ENCODE results near the gene OR10D3. TPM values are rescaled to one million over a fixed set of nuclear protein-coding genes. Genes with fewer than 3 reads are reported as not detected.
"Not testable (repeated sequence)": the region's sequence is repeated elsewhere in the genome, so short reads cannot be mapped to it uniquely, and the experiment has no call there.

Gene OR10D3
- total RNA-seq, 1 experiment from 2014 or later: not detected

DNA sequence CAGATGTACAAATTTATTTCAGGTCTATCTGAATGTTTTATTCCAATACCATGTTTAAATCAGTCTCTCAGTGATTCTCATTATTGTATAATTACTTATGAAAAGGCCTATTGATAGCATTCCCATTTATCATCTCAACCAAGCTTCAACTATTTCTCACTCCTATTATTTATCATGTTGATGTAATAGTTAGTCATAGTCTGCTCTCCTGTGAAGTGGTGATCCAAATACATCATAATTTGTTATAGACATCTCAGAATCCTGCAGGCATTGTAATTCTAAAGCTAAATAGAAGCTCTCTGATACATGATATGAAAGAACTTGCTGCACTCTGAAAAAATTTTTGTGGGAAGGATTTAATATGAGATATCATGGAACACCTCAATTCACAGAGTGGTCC lies 36.0 kb downstream of the OR10D3 start:
- Mint-ChIP-seq H3K9me3 (ENCODE audit: low read depth, unreplicated experiment) (peaks cover 2% of the 10 kb centered on the region), H3K4me1 (ENCODE audit: low read depth, unreplicated experiment) (no peaks in the 10 kb centered on the region), H3K4me3 (ENCODE audit: low read depth, unreplicated experiment) (no peak overlapping the region), H3K27ac (ENCODE audit: unreplicated experiment) (no peak overlapping the region), H3K27me3 (ENCODE audit: unreplicated experiment) (no peaks in the 10 kb centered on the region), H3K36me3 (ENCODE audit: insufficient read depth, unreplicated experiment) (no peaks in the 10 kb centered on the region)
- intact Hi-C loops (cut with micrococcal nuclease; ENCODE audit: unreplicated experiment): no loop called here
- no TSS peak for BruUV-seq (replicated peaks)
- DNase-seq: no peak
- TF ChIP-seq, protein P1, sequence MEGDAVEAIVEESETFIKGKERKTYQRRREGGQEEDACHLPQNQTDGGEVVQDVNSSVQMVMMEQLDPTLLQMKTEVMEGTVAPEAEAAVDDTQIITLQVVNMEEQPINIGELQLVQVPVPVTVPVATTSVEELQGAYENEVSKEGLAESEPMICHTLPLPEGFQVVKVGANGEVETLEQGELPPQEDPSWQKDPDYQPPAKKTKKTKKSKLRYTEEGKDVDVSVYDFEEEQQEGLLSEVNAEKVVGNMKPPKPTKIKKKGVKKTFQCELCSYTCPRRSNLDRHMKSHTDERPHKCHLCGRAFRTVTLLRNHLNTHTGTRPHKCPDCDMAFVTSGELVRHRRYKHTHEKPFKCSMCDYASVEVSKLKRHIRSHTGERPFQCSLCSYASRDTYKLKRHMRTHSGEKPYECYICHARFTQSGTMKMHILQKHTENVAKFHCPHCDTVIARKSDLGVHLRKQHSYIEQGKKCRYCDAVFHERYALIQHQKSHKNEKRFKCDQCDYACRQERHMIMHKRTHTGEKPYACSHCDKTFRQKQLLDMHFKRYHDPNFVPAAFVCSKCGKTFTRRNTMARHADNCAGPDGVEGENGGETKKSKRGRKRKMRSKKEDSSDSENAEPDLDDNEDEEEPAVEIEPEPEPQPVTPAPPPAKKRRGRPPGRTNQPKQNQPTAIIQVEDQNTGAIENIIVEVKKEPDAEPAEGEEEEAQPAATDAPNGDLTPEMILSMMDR (IDR thresholded peaks at IDR 0.05; ENCODE audit: unreplicated experiment): no peak
- CTCF ChIA-PET: no interaction called here

DNA sequence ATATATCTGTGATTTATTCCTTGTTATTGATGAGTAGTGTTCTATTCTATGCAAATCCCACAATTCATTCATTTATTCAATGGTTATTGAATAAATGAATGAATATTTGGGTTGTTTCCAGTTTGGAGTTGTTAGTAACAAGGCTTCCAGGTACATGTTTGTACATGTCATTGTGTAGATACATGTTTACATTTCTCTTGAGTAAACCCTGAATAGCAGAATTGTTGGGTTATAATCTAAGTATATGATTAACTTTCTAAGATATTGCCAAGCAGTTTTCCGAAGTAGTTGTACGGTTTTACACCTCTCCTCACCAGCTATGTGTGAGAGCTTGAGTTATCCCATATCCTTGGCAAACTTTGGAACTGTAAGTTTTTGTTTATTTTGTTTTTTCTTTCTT lies 39.3 kb downstream of the OR10D3 start:
- CTCF ChIA-PET: no interaction called here
- BruUV-seq (replicated peaks): no TSS peak
- Mint-ChIP-seq H3K27me3 (ENCODE audit: unreplicated experiment) (no peaks in the 10 kb centered on the region), H3K4me1 (ENCODE audit: low read depth, unreplicated experiment) (no peaks in the 10 kb centered on the region), H3K36me3 (ENCODE audit: insufficient read depth, unreplicated experiment) (no peaks in the 10 kb centered on the region), H3K27ac (ENCODE audit: unreplicated experiment) (no peak overlapping the region), H3K9me3 (ENCODE audit: low read depth, unreplicated experiment) (peaks cover 7% of the 10 kb centered on the region), H3K4me3 (ENCODE audit: low read depth, unreplicated experiment) (no peak overlapping the region)
- intact Hi-C loops (cut with micrococcal nuclease; ENCODE audit: unreplicated experiment): no loop called here
- TF ChIP-seq, protein P1 (IDR thresholded peaks at IDR 0.05; ENCODE audit: unreplicated experiment): no peak
- DNase-seq: no peak

DNA sequence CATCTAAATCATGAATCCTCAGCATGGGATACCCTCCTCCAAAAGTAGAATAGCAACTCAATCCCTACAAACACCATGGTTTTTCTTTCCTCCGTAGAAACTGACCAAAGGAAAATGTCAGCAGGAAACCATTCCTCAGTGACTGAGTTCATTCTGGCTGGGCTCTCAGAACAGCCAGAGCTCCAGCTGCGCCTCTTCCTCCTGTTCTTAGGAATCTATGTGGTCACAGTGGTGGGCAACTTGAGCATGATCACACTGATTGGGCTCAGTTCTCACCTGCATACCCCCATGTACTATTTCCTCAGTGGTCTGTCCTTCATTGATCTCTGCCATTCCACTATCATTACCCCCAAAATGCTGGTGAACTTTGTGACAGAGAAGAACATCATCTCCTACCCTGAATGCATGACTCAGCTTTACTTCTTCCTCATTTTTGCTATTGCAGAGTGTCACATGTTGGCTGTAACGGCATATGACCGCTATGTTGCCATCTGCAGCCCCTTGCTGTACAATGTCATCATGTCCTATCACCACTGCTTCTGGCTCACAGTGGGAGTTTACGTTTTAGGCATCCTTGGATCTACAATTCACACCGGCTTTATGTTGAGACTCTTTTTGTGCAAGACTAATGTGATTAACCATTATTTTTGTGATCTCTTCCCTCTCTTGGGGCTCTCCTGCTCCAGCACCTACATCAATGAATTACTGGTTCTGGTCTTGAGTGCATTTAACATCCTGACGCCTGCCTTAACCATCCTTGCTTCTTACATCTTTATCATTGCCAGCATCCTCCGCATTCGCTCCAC lies 41.7 kb downstream of the OR10D3 start:
- intact Hi-C loops (cut with micrococcal nuclease; ENCODE audit: unreplicated experiment); H3K4me3 Mint-ChIP-seq (ENCODE audit: low read depth, unreplicated experiment); H3K36me3 Mint-ChIP-seq (ENCODE audit: insufficient read depth, unreplicated experiment); H3K27me3 Mint-ChIP-seq (ENCODE audit: unreplicated experiment); H3K4me1 Mint-ChIP-seq (ENCODE audit: low read depth, unreplicated experiment); CTCF ChIA-PET; H3K9me3 Mint-ChIP-seq (ENCODE audit: low read depth, unreplicated experiment); BruUV-seq (replicated peaks); DNase-seq; H3K27ac Mint-ChIP-seq (ENCODE audit: unreplicated experiment): not testable (repeated sequence)

DNA sequence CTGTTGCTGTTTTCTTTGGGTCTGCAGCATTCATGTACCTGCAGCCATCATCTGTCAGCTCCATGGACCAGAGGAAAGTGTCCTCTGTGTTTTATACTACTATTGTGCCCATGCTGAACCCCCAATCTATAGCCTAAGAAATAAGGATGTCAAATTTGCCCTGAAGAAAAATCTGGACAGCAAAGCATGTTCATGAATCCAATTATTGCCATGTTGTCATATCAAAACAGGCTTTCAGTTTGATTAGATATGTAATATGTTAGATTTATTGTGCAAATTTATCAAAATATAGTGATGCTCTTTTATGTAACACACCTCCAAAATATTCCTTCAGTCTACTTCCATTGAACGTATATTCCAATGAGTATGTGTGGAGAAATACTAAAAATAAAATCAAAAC lies 42.3 kb downstream of the OR10D3 start:
- H3K27me3 Mint-ChIP-seq (ENCODE audit: unreplicated experiment): no peaks in the 10 kb centered on the region
- no peak overlapping the region for H3K27ac Mint-ChIP-seq (ENCODE audit: unreplicated experiment)
- CTCF ChIA-PET: no interaction called here
- H3K9me3 Mint-ChIP-seq (ENCODE audit: low read depth, unreplicated experiment): peaks cover 7% of the 10 kb centered on the region
- BruUV-seq (replicated peaks): no TSS peak
- TF ChIP-seq, protein P1 (IDR thresholded peaks at IDR 0.05; ENCODE audit: unreplicated experiment): no peak
- no peaks in the 10 kb centered on the region for H3K36me3 Mint-ChIP-seq (ENCODE audit: insufficient read depth, unreplicated experiment)
- H3K4me1 Mint-ChIP-seq (ENCODE audit: low read depth, unreplicated experiment): no peaks in the 10 kb centered on the region
- DNase-seq: no peak
- H3K4me3 Mint-ChIP-seq (ENCODE audit: low read depth, unreplicated experiment): no peak overlapping the region
- intact Hi-C loops (cut with micrococcal nuclease; ENCODE audit: unreplicated experiment): no loop called here

DNA sequence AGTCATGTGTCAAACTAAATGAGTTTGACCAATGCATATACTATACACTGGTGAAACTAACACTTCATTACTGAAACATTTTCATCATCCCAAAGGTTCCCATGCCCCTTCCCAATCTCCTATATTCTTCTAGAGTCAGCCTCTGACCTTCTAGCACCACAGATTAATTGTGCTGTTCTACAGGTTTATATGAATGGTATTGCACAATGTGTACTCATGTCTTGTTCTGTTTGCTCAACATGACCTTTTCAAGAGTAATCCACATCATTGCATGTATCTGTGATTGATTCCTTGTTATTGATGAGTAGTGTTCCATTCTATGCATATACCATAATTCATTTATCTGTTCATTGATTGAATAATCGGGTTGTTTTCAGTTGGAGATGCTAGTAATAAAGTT lies 50.2 kb downstream of the OR10D3 start:
- Mint-ChIP-seq H3K4me3 (ENCODE audit: low read depth, unreplicated experiment) (no peak overlapping the region), H3K27ac (ENCODE audit: unreplicated experiment) (no peak overlapping the region), H3K4me1 (ENCODE audit: low read depth, unreplicated experiment) (no peaks in the 10 kb centered on the region), H3K27me3 (ENCODE audit: unreplicated experiment) (no peaks in the 10 kb centered on the region), H3K36me3 (ENCODE audit: insufficient read depth, unreplicated experiment) (no peaks in the 10 kb centered on the region), H3K9me3 (ENCODE audit: low read depth, unreplicated experiment) (no peaks in the 10 kb centered on the region)
- BruUV-seq (replicated peaks): no TSS peak
- intact Hi-C loops (cut with micrococcal nuclease; ENCODE audit: unreplicated experiment): no loop called here
- CTCF ChIA-PET: interaction anchor here (0.6 kb wide), 1 partner anchor 799 kb away, joined by 5 read pairs; no protein-coding TSS in a partner anchor
- TF ChIP-seq, protein P1 (IDR thresholded peaks at IDR 0.05; ENCODE audit: unreplicated experiment): no peak
- no peak for DNase-seq

Data from Calu3 (cell line).